ENCODE data around the gene ABHD16B.

The ABHD16B gene

GRCh38 chr20:63893999-63894357, 32.7 kb downstream of the ABHD16B start:
- in situ Hi-C loops (cut with MboI; ENCODE audit: low sequenced_read_pairs), result no loop called here

DNA sequence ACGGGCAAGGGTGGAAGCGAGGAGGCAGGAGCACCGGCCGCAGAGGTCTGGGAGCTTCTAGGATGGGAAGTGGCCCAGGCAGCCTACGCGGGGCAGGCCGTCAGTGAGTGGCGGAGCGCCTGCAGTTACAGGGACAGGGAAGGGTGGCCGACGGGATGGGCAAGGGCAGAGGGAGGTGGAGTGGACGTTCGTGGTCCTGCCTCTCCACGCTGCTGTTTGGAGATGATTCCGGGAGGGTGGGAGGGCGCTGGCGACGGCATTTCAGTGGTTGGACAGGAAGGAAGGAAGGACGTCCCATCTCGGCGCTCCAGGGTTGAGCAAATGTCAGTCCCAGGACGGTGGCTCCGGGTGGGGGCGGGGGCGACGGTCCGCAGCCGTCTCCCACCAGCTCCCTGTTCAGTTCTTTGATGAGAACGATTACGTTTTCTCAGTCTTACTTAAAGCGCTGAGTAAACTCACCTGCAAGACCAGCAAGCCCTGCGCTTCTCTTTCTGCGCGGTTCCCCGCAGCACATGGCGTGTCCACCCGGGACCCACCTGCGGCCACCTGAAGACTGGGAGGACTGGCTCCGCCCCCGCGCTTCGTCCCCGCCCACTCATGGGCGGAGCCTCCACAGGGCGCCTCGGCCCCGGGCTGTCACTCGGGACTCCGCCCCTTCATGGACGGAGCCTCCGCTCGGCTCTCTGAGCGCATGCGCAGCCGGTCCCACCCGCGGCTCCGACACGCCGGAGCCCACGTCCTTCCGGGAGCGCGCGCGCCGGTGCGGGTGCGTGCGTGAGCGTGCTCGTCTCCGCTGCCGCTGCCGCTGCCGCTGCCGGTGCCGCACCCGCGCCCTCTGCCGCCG, 33.3 kb downstream of the ABHD16B start, which contains the start of gene DNAJC5:
TSS of gene DNAJC5 (plus strand) at position 769 of the 844 bp plus-strand sequence. CDS start 33,220 bp downstream, outside the sequence.
- in situ Hi-C loops (cut with MboI; ENCODE audit: low sequenced_read_pairs), result no loop called here

DNA sequence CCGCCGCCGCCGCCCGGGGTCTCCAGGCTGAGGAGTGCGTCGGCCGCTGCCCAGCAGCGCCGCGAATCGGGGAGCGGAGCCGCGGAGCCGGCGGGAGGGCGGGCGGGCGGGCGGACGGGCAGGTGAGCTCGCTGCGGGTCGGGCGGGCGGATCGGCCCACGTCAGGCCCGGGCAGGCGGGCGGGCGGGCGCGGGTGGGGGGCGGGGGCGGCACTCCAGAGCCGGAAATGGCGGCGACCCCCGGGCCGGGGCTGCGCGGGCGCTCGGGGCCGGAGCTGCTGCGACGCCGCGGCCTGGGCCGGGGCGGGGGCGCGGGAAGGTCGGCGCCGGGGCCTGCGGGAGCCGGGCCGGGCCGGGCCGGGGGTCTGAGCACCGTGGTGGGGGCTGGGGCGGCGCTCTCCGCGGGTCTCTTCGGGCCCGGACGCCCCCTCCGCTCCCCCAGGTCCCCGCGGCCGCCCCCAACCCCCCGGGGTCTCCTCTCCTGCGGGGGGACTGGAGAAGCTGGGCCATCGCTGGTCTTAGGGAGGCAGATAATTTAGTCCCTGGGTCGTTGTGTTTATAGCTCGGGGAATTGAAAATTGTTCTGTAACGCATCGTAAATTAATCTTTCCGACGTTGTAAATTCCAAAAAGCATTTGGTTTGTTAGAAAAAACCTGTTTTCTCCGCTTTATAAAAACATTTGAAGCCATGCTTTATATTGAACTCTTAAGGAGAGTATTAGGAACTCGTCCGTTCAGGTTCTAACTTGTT, 34.1 kb downstream of the ABHD16B start:
- in situ Hi-C loops (cut with MboI; ENCODE audit: low sequenced_read_pairs), result no loop called here

DNA sequence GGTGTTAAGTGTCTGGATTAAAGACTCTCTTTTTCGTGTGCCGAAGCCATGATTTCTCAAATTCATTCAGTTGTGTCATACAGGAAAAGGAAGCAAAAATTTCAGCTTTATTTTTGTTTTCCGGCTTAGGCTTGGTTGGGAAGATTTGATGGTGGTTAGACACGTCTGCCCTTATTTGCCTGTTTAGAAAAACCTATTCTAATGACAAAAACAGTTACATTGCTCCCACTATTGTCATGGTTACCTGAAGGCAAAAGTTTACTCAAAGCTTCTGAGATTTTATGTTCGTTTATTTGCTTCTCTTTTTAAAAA, 34.6 kb downstream of the ABHD16B start:
- in situ Hi-C loops (cut with MboI; ENCODE audit: low sequenced_read_pairs), result no loop called here

- in situ Hi-C loops (cut with MboI; ENCODE audit: low sequenced_read_pairs), result no loop called here
Measured at GRCh38 chr20:63896264-63897105, 35.2 kb downstream of the ABHD16B start.

GRCh38 chr20:63897978-63898561, 36.8 kb downstream of the ABHD16B start:
- in situ Hi-C loops (cut with MboI; ENCODE audit: low sequenced_read_pairs), result no loop called here

DNA sequence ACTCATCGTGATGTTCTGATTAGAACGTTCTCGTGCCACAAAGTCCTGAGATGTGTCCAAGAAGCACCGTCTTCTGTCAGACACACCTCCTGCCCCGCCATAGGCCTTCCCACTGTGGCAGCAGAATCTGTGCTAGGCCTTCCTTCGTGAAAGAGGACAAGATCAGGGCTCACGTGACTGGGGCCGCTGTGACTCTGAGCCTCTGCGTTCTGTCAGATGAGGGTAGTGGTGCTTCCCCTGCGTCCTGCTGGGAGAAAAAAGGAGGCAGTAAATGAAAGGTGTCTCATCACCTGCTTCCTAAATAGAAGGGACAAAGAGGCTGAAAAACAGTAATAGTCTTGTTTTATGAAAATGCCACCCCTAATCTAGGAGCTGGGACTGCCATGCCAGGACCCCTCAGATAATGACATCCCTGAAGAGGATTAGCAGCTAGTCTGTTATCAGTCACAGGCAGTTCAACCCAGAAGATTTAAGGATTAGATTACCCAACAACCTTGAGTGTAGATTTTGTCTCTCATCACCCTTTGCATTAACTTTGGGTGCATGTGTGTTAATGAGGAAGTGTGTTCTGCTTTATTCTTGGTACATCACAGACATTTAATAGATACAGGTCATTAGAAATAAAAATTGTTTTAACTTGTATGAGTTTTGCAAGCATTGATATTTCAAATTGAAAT, 37.7 kb downstream of the ABHD16B start:
- in situ Hi-C loops (cut with MboI; ENCODE audit: low sequenced_read_pairs), result no loop called here

DNA sequence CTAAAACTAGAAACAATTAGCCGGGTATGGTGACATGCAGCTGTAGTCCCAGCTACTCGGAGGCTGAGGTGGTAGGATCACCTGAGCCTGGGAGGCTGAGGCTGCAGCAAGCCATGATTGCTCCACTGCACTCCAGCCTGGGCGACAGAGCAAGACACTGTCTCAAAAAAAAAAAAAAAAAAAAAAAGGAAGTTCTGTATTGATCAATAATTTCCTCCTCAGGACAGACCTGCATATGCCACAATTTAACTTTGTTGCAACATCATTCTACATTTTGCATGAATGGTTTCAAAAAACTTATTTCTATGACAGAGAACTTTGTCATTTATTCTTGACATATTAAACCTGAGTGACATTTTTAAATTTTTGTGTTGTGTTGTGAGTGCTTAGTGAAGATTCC, 39.1 kb downstream of the ABHD16B start:
- in situ Hi-C loops (cut with MboI; ENCODE audit: low sequenced_read_pairs), result no loop called here

DNA sequence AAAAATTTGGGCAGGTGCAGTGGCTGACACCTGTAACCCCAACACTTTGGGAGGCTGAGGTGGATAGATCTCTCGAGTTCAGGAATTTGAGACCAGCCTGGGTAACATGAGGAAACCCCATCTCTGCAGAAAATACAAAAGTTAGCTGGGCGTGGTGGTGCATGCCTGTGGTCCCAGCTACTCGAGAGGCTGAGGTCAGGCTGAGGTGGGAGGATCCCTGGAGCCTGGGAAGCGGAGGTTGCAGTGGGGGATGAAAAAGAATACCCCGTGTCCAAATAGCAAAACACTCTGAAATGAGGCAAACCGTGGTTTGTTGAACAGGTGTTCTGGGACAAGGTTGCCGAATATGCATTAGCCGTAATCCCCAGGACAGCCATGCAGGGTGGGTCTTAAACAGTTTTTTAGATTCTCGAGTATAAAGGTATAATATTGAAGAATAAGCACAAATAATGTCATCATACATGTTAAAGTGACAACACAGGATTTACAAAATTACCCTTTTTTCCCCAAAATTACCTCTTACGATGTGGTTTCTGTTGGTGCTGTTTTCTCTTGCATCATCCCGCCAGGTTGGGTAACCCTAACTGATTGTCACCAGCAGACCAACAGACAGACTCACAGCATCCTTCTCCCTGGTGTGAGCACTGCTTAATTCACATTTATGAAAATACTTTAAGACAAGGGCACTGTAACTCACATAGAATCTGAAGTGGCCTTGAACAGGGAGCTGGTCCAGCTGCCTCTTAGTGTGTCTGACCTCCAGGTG, 42.7 kb downstream of the ABHD16B start:
- in situ Hi-C loops (cut with MboI; ENCODE audit: low sequenced_read_pairs), result no loop called here

DNA sequence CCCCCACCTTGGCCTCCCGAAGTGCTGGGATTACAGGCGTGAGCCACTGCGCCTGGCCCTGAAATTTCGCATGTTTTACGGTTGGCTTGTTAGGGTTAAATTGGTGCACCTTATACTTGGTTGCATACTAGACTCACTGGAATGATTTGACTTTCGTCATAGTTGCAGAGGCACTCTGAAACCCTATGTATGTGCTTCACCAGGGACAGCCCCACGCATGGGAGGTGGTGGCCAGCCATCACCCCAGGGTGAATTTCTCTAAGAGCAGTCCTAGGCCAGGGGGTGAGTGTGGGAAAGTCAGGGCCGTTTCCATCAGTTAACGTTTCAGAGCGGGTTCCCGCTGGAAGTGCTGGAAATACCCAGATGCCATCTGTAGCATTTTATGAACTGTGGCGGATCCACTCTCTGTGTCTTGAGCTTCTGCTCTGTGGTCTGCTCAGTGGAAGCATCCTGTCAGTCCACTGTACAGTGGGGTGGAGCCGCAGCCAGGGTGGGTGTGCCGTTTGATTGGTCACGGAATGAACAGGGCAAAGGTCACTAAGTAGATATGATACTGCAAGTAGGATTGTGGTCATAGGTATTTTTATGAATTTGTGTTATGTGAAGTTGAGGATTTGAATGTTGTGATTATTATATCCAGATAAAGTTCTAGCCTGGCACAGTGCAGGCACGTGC, 46.8 kb downstream of the ABHD16B start:
- in situ Hi-C loops (cut with MboI; ENCODE audit: low sequenced_read_pairs), result no loop called here

- in situ Hi-C loops (cut with MboI; ENCODE audit: low sequenced_read_pairs), result no loop called here
Measured at GRCh38 chr20:63911176-63911575, 49.9 kb downstream of the ABHD16B start.
